Measurements from ENCODE around the gene YPEL2. TPM values are rescaled to one million over a fixed set of nuclear protein-coding genes. Genes with fewer than 3 reads are reported as not detected.

The YPEL2 gene
- total RNA-seq, 1 experiment from 2014 or later: 4.7 TPM

DNA sequence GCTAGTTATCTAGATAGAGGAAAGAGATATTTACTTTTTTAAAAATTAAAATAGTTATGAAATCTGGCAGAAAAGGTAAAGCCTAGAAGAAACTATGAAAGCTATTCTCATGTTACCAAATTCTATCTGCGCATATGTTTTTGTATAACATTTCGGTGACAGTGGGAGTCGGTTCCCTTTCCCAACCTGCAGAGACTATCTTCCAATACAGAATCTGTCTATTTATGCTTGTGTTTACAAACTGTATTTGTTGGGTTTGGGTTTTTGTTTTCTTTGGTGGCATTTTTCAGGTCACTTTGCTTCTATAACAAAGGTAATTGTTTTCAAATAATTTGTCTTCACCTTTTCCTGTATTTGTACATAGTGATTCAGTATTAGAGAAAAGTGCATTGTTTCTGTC lies 69.8 kb downstream of the YPEL2 start (continued):
- TF ChIP-seq, protein P1, sequence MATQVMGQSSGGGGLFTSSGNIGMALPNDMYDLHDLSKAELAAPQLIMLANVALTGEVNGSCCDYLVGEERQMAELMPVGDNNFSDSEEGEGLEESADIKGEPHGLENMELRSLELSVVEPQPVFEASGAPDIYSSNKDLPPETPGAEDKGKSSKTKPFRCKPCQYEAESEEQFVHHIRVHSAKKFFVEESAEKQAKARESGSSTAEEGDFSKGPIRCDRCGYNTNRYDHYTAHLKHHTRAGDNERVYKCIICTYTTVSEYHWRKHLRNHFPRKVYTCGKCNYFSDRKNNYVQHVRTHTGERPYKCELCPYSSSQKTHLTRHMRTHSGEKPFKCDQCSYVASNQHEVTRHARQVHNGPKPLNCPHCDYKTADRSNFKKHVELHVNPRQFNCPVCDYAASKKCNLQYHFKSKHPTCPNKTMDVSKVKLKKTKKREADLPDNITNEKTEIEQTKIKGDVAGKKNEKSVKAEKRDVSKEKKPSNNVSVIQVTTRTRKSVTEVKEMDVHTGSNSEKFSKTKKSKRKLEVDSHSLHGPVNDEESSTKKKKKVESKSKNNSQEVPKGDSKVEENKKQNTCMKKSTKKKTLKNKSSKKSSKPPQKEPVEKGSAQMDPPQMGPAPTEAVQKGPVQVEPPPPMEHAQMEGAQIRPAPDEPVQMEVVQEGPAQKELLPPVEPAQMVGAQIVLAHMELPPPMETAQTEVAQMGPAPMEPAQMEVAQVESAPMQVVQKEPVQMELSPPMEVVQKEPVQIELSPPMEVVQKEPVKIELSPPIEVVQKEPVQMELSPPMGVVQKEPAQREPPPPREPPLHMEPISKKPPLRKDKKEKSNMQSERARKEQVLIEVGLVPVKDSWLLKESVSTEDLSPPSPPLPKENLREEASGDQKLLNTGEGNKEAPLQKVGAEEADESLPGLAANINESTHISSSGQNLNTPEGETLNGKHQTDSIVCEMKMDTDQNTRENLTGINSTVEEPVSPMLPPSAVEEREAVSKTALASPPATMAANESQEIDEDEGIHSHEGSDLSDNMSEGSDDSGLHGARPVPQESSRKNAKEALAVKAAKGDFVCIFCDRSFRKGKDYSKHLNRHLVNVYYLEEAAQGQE (IDR thresholded peaks at IDR 0.05; ENCODE audit: low read depth): no peak
- TF ChIP-seq, protein P2, sequence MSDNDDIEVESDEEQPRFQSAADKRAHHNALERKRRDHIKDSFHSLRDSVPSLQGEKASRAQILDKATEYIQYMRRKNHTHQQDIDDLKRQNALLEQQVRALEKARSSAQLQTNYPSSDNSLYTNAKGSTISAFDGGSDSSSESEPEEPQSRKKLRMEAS (IDR thresholded peaks at IDR 0.05): no peak
- TF ChIP-seq POLR2AphosphoS5 (IDR thresholded peaks at IDR 0.05; ENCODE audit: low read depth, low read length) (no peak), CEBPB (IDR thresholded peaks at IDR 0.05; ENCODE audit: low read depth) (no peak), SIN3A (IDR thresholded peaks at IDR 0.05; ENCODE audit: low read depth) (no peak), SRF (IDR thresholded peaks at IDR 0.05; ENCODE audit: low read depth) (no peak)

DNA sequence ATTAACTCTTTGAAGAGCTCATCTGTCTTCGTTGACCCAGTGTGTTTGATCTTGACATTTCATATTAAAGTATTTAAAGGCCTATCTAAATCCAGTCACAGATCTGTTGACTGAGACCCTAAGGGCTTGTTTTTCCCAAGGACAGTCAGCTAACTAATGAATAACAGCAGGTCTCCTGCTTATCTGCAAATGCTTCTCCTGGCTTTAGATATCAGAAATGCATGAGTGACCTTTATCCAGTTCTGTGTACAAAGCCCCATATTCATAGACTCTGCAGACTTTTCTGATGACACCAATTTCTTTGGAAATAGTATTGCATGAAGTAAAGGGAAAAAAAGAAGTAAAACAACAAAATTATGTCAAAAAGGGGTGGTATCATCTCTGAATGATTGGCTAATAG lies 70.3 kb downstream of the YPEL2 start:
- no TSS peak for BruUV-seq (replicated peaks)
- H3K79me2 ChIP-seq (ENCODE audit: insufficient read depth, low read length): no peaks in the 10 kb centered on the region
- ChIA-PET POLR2A (no interaction called here), CTCF (no interaction called here), RAD21 (ENCODE audit: low non-redundant PET in 1 of 2, low total read pairs in 2 of 2, uncharacterized antibody in 2 of 2, unreplicated experiment in 2 of 2) (no interaction called here)
- H3K9me2 ChIP-seq (ENCODE audit: insufficient read depth): no peaks in the 10 kb centered on the region
- no peaks in the 10 kb centered on the region for H3K9me3 ChIP-seq (ENCODE audit: control insufficient read depth in 1 of 2, insufficient read depth in 1 of 2, low read depth in 1 of 2, low read length in 2 of 2)
- 0 out of 4 replicates have a peak, but pooled peaks cover 0 to under 1% of the 10 kb centered on the region in 2 experiments for H3K4me1 ChIP-seq (ENCODE audit: control insufficient read depth in 1 of 2, insufficient read depth in 2 of 2, low read length in 2 of 2)
- H3K27me3 ChIP-seq (ENCODE audit: insufficient read depth, low read length): no peaks in the 10 kb centered on the region
- no peaks in the 10 kb centered on the region for H3K36me3 ChIP-seq (ENCODE audit: control insufficient read depth in 1 of 2, insufficient read depth in 2 of 2, low read length in 2 of 2)
- H3K4me3 ChIP-seq (replicated peaks in 1 of 2; ENCODE audit: low read depth in 1 of 2, low read length in 2 of 2): no peak overlapping the region
- no peak overlapping the region for H3K27ac ChIP-seq (ENCODE audit: low read depth, low read length)
- no peak overlapping the region for H3K4me2 ChIP-seq (ENCODE audit: low read length)
- H3K9ac ChIP-seq (ENCODE audit: low read length): no peak overlapping the region
- no peak for DNase-seq (ENCODE audit: low read depth, low spot score)
- no peaks in the 10 kb centered on the region for H4K20me1 ChIP-seq (ENCODE audit: insufficient read depth)
- no peak for ATAC-seq
- no peak for TF ChIP-seq RAD21 (IDR thresholded peaks at IDR 0.05; ENCODE audit: low read depth)
- TF ChIP-seq SRF (IDR thresholded peaks at IDR 0.05; ENCODE audit: low read depth): no peak
- no peak overlapping the region for H2AFZ ChIP-seq (ENCODE audit: low read depth, low read length, poor library complexity, severe bottlenecking)
- intact Hi-C loops (cut with micrococcal nuclease): no loop called here

Measured in HCT116 (cell line).